Stimulated activated CD4-positive, alpha-beta T cell treated with anti-CD3 and anti-CD28 coated beads, Interleukin-12 subunit alpha, Interleukin-12 subunit beta, amount 100 ng/mL, for 4 hours (primary cell): ENCODE results near the gene GNAQ.
"Not testable (repeated sequence)": the region's sequence is repeated elsewhere in the genome, so short reads cannot be mapped to it uniquely, and the experiment has no call there.

ENCODE experiments used
- DNase-seq: peaks from one replicate; pipeline ENCODE4 v3.0.0-alpha.2; 2020

Gene GNAQ

DNA sequence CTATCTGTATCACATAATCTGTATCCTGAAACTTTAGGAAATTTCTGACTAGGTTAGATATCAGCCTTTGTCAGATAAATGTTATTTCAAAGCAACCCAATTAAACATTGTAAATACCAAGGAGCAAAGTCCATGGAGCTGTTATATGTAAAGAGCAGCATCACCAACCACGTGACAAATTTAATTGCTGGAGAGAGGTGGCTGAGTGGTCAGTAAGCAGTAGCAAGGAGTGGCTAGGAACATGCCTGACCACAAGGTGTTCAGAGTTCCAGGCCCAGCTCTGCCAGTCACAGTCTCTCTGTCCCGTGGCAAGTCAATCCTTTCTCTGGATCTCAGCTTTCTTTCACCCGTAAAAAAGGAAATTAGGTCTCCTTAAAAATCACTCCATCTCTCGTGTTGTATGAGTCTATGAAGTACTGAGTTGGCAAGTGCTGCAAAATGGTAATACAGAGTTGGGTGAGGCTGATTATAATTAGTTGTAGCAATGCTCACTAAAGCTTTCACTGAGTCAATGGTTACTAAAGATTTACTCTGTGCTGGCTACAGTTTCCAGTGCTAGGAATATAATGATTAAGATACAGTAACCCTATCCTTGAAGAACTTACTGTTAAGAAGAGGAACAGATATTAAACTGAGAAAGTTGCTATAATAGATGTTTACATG lies 166.1 kb downstream of the GNAQ start:
- no peak for DNase-seq

DNA sequence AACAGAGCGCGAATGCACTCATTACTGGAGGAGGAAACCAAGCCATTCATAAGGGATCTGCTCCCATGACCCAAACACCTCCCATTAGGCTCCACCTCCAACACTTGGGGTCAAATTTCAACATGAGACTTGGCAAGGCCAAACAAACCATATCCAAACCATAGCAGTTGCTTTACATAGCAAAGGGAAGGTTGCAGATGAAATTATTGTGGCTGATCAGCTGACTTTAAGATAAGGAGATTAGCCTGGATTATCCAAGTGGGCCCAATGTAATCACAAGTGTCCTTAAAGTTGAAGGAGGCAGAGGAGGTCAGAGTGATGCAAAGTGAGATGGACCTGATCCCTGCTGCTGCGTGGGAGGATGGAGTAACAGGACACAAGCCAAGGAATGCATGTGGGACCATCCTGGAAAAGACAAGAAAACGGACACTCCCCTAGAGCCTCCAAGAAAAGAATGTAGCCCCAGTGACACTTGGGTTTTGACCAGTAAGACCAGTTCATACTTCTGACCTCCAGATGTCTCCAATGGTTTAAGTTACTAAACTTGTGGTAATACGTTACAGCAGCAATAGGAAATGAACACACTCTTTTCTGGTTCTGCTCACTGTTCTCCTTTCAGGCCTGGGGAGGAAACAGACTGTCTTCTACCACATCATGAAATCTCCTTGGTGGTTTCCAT lies 167.3 kb downstream of the GNAQ start:
- no peak for DNase-seq

DNA sequence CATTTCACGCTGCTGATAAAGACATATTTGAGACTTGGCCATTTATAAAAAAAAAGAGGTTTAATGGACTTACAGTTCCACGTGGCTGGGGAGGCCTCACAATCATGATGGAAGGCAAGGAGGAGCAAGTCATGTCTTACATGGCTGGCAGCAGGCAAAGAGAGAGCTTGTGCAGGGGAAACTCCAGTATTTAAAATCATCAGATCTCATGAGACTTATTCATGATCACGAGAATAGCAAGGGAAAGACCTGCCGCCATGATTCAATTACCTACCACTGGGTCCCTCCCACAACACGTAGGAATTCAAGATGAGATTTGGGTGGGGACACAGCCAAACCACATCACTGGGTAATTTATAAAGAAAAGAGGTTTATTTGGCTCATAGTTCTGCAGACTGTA lies 168.0 kb downstream of the GNAQ start:
- not testable (repeated sequence) for DNase-seq

DNA sequence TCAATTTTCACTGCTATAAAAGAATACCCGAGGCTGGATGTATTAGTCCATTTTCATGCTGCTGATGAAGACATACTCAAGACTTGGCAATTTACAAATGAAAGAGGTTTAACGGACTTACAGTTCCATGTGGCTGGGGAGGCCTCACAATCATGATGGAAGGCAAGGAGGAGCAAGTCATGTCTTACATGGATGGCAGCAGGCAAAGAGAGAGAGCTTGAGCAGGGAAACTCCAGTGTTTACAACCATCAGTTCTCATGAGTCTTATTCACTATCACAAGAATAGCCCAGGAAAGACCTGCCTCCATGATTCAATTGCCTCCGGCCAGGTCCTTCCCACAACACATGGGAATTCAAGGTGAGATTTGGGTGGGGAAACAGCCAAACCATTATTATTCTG lies 170.7 kb downstream of the GNAQ start:
- DNase-seq, result not testable (repeated sequence)

DNA sequence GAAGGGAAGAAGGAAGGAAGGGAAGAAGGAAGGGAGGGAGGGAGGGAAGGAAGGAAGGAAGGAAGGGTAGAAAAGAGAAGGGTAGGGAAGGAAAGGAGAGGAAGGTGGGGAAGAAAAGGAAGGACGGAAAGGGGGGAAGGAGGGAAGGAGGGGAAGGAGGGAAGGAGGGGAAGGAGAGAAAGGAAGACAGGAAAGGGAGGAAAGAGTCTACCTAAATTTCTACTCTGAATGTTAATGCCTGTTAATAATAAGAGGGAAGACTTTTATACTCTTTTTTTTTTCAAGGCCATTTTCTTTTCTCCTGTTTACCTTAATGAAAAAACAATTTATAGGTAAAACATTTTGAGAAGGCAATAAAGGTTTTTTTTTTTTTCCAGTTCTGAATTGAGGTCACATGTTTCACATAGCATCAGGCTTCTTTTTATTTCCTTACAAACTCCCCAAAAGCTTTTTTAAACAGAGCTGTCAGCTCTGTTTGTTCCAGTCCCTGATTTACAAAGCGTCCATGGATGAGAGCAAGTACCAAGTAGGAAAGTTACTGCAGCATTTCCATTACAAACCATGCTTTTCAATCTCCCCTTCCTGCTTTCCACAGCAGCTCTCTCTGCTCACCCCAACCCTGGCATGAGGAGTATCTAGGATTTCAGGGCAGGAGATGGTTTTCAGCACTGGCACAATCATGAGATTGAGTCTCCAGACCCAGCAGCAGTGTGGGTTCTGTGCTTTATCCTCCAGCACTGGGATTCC lies 173.9 kb downstream of the GNAQ start:
- DNase-seq, result no peak

DNA sequence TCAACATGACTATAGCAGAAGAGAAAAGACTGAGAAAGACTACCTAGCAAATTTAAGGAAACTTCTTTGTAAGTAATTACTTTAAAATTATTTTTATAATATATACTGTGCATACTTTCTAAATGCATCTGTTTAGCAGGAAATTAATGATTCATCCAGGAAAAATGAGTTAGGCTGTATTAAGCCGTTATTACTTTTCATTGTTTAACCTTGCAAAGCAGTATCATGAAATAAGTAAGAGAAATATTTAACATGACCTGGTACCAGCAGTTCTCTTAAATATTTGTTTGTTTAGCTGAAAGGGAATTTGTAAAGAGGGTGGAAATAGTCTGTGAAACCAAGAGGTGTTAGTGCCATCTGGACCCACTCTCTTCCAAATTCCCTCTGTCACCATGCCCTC lies 175.0 kb downstream of the GNAQ start:
- DNase-seq, result no peak

DNA sequence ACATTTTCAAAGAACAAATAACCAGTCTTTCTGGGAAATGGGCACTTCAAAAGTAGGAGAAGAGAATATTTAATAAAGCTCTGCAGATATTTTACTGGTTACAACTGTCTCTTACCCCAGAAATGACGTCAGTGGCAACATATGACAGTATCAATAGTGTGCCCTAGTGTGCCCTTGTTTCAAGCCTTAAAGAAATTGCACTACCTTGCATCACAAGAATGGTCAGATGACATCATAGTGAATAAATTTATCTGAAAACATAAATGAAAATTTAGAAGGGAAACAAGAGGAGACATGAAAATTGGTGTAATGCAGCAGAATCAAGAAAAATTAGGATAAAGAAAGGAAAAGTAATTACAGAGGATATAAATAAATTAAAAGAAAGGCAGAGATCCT lies 176.7 kb downstream of the GNAQ start:
- DNase-seq, result no peak

DNA sequence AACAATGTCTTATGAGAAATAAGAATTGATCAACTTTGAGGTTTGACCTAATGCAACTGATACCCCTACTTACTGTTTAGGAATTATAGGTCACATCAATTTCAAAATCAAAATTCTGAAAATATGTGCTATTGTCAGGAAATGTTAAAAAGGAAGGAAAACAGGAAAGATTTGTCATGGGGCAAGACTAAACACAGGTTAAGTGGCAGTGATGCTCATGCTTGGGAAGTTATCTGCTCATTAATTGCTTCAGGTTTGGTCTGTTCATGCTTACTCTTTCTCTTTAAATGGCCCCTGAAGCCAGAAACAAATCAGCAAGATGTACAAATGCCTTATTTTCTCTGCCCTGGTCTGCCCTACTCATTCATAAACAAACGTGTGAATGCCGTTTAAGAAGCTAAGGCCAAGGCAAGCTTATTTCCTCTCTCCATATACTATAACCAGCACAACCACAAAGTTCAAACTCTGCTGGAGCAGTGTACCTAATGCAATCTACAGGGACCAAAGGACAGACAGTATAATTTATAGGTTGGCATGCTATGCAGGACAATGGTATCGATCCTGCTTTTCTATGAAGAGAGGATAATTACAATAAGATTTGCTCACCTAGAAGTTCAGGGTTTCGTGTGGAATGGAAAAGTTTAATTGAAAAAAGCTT lies 177.2 kb downstream of the GNAQ start:
- DNase-seq, result no peak

DNA sequence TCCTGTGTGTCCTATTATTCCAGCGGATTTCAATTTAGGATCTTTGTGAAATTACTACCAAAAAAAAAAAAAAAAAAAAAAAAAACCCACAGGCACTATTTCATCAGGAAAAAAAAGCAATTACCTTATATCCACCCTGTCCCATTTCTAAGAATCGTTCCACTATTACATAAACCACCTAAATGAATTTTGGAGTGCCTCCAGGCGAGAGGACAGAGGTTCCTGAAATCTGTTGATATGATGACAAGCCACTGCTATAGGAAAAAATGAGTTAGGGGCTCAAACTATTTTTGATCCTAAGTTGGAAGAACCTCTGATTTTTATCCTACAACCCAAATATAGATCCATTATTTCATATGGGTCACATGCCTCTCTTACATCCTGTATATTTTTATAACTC lies 177.9 kb downstream of the GNAQ start:
- no peak for DNase-seq

DNA sequence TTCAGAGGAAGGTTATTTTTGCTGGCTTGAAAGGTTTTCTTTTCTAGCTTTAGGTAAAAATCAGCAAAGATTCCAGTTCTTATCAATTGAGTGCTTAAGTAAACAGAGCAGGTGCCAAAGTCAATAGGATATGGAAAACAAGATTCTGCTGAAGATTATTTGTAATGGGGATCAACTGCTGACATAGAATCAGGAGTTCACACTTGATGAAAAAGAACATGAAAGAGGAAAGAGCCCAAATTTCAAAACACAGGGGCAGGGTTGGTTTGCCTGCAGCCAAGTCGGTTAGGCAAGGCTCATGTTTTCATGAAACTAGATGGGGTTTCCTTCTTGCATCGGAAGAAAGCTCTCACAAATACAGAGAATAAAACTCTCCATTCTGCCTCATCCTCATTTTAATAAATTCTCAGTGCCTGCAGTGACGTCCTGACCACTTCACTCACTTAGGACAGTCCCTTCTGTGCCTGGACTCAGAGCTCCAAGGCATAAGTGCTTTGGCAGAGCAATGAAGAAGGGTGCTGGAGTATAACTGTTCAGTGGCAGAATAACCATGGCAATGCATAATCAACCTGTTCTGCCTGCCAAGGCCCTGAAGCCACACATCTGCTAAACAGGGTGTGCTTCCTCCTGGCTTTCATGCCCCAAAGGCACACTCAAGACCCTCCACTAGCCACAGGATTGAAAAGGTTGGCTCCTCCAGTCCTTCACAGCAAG lies 179.6 kb downstream of the GNAQ start:
- no peak for DNase-seq

DNA sequence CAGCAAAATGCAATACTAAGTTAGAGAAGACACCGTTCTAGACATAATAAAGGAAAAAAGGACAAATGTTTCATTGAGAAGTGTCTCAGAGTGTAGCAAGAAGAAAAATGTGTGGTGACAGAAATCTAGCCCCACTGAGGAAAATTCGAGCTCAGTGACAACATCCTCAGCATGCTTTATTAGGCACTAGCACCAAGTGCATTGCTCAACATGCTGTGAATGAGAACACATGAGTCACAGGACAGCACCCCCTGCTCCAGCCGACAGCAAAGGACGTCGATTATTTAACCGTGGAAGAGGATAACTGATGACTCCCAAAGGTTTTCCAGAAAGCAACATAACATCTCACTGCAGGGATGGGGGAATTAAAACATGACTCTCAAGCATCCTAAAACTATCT lies 182.7 kb downstream of the GNAQ start:
- no peak for DNase-seq

DNA sequence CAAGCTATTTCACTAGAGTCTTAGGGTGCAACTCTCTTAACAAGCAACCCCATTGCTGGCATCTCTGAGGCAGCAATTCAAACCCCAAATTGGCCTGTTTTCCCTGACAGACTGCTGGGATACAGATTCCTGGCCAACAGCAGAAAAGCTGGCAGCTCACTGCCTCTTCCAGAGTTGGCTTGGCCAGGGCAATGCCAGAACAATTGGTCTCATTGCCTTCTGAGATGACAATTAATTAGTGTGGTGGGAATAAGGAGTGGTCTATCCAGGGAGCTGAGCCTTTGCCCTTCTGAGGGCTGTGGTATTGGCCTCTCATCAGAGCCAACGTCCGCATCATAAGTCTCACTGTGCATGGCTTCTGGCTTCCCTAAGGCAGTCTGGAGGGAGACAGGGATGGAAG lies 183.2 kb downstream of the GNAQ start:
- no peak for DNase-seq

DNA sequence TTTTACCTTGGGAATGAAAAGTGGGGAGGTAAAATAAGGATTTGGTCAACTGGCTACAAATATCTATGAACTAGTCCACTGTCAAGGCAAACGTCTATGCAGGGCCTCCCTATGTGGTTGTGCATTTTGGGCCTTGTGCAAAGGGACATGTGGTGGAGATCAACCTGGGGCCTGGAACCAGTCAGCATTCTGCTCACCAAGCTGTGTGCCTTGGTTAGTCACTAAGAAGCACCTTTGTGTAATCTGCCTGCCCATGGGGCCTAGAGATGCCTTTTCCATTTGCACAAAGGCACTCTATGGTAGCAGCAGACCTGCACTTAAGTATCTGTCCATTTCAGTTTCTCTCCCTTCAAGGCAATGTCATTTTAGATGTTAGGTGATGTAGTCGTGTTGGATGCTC lies 184.0 kb downstream of the GNAQ start:
- no peak for DNase-seq

DNA sequence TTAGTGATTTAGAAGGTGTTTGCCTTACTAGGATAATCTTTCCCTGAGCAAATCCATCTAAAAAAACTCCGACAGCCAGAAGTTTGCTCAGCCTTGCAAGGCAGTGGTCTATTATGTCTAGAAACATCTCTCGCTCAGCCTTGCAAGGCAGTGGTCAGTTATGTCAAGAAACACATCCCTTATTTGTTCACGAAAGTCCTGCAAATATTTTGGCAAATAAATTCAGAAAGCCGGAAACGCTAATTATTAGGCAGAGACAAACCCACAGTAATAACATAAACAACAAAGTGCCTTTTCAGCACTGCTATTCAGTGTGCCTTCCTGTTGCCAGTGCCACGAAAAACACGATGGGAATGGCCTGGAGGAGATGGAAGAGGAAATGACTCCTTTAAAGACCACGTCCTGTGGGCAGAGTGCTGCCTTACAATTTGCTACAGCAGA lies 184.5 kb downstream of the GNAQ start:
- no peak for DNase-seq

DNA sequence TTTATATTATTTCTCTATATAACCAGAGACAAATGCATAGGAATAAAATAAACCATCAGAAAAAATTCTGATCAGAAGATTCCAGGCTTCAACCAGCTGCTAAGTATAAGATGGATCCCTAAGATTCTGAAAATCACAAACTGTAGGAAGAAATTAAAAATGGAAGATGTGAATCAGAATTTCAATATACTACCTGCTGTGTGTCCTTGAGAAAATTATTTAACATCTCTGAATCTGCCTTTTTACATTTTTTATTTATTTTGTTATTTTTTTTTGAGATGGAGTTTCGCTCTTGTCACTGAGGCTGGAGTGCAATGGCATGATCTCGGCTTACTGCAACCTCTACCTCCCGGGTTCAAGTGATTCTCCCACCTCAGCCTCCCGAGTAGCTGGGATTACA lies 187.2 kb downstream of the GNAQ start:
- DNase-seq, result no peak

DNA sequence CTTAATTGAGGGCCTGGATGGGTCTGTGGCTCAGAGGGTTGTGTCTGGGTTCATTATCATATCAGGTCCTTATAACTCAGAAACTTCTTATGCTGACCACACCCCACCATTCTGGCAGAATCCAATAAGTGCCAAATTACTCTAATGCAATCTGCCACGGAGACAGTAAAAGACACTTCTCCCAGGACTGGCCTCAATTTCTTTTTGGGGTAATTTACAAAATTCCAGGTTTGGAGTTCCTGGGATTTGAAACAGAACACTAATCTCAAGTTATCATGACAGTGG lies 187.8 kb downstream of the GNAQ start:
- DNase-seq, result no peak

DNA sequence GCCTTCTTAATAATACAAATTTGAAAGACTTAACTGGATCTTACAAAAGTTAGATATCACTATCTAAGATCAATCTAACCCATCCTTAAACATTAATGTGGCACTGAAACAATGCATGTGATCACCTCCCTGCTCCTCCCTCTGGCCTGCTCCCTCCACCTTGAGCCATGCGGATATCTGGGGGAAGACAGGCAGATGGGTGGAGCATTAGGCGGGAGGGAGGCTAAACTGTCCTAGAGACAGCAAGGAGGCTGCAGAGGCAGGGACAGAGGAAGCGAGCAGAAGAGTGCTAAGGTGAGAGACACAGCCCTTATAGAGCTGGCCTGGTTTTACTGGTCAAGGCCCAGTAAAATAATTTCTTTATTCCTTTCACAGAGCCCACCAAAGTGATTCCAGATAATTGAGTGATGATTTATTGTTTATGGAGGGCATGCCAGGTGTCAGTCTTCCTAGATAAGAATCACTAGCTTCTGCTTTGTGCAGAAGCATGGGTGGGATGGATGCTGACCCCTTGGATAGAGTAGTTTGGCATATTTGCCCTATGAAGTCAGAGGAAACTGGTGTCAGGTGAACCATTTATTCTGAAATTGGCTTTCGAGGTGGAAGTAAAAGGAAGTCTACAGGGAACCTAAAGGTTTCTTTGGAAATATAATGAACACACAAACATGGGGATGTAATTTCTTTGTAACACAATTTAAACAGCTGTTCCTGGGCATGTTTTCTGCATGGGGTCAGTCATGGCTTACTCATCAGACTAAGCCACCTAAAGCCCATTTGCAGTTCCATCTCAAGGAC lies 188.3 kb downstream of the GNAQ start:
- no peak for DNase-seq

DNA sequence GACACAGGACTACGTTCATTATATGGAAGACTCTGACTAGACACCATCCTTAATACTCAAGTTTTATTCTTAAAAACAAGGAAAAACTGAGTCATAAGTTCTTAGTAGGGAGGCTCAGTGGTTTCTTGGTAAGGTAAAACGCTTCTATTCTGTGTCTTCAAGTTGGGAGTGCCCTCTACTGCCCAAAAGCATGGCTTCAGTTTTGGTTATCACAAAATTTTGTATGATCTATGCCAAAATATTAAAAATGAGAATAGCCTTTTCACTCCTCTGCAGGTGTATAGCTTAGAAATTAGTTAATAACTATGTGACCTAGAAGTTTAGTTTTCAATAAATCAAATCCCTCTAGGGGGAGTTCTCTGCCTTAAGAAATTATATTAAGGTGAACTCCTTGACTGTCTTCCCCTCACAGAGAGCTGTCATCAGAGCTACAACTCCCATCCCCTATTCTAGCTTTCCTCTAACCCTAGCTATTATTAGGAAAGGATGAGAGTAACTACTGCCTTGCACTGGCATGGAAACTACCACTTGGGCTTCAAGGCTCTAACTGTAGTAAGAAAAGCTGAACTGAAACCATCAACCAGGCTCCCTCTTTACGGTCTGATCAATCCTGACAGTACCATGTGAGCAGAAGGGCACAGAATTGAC lies 189.7 kb downstream of the GNAQ start:
- no peak for DNase-seq

DNA sequence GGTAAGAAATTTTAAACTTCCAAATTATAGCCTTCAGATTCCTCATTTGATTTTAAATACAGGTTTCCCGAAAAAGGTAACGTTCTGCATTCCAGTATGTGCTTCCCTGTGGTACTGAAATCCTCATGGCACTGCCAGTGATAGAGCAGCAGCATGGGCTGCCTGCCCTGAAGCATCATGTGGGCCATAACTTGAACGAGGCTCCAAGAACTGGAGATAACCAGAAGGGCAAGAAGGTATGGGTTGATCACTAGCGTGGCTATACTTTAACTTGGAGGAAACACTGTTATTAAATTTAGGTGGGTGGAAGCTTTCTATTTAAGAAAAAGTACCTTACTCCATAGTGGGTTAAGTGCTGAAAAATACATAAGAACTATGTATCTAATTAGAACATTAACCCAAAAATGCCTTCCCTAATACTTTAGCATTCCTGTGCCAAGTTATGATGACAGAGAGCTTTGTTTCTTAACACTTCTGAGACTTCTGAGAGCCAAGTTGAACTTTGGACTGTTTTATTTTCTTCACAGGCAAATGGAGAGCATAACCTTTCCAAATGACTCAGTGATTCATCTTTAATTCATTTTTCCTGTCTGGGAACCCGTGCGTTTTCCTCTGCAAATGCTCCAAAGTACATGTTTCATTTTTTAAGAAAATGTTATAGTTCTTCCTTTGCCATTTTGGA lies 192.0 kb downstream of the GNAQ start:
- no peak for DNase-seq

DNA sequence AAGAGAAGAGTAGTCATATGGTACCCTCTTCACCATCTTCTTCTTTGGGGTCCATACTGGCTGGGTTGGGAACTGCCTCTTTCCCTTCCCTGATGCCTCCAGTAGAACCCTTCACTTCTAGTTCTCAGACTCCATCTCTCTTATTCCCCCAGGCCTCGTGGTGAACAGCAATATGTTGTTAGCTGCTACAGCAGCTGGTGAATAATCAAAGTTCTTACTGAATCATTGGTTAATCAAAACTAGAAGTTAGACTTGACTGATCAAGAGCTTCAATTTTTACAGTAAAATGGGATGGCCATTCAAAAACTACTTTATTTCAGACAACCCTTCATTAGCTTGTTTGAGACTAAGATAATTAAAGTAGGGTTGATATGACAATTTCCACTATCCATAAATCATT lies 192.6 kb downstream of the GNAQ start:
- no peak for DNase-seq

DNA sequence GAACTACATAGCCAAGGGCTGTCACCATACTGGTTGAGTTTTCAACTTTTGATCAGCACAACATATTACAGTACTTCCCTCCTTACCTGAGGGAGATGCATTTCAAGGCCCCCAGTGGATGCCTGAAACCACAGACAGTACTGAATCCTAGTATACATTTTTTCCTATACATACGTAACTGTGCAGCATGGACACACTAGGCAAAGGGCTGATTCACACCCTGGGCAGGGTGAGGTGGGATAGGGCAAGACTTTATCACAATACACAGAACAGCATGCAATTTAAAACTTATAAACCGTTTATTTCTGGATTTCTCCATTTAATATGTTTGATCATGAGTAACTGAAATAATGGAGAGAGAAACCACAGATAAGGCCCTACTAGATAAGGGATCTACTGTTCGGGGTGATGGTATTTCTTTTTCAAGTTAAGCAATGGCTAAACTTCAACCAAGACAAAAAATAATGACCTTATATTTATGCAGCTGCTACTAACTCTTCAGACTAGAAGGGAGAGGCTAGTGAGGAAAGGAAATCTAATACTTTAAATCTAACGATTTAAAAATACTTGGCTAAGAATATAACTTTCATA lies 196.6 kb downstream of the GNAQ start:
- no peak for DNase-seq
